Fibroblast of lung (primary cell): ENCODE results near the gene CCL25.

ENCODE experiments used
- EZH2 ChIP-seq: IDR thresholded peaks from 2 replicates; pipeline ENCODE4 v1.5.1; 2012; ENCODE audit warnings: low read length, control low read depth, mild to moderate bottlenecking; ENCODE audit errors: missing control alignments
- TF ChIP-seq, protein P1 (sequence below), 2 donors: IDR thresholded peaks in 1 of 2; conservative IDR thresholded peaks in 1 of 2; 1 replicate in 1 of 2; 2 replicates in 1 of 2; pipeline ENCODE4 v1.5.1; 2011 to 2012; ENCODE audit warnings: low read length in 2 of 2, control low read depth in 1 of 2, inconsistent platforms in 1 of 2, low read depth in 1 of 2, mild to moderate bottlenecking in 1 of 2

DNA sequence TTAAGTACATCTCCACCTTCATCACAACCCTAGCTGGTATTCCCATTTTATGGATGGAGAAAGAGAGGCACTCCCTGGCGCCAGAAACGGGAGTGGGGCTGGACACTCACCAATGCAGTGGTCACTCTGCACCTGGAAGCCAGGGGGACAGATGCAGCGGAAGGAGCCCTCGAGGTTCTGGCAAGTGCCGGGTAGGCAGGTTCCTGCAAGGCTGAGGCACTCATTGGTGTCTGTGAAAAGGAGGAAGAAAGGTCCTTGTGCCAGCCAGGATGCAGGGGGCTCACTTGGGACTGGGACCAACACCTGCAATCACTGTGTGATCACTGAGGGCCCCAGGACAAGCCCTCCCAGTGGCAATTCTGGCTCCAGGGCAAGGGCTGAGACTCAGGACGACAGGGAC lies 41.8 kb downstream of the CCL25 start:
- TF ChIP-seq EZH2 = no peak
- TF ChIP-seq, protein P1, sequence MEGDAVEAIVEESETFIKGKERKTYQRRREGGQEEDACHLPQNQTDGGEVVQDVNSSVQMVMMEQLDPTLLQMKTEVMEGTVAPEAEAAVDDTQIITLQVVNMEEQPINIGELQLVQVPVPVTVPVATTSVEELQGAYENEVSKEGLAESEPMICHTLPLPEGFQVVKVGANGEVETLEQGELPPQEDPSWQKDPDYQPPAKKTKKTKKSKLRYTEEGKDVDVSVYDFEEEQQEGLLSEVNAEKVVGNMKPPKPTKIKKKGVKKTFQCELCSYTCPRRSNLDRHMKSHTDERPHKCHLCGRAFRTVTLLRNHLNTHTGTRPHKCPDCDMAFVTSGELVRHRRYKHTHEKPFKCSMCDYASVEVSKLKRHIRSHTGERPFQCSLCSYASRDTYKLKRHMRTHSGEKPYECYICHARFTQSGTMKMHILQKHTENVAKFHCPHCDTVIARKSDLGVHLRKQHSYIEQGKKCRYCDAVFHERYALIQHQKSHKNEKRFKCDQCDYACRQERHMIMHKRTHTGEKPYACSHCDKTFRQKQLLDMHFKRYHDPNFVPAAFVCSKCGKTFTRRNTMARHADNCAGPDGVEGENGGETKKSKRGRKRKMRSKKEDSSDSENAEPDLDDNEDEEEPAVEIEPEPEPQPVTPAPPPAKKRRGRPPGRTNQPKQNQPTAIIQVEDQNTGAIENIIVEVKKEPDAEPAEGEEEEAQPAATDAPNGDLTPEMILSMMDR (conservative IDR thresholded peaks at IDR 0.05 in 1 of 2, IDR thresholded peaks at IDR 0.05 in 1 of 2; ENCODE audit: low read depth in 1 of 2, low read length in 2 of 2) = no peak
